HUES48 (cell line): ENCODE measurements around the gene ABHD18.
"Not testable (repeated sequence)": the region's sequence is repeated elsewhere in the genome, so short reads cannot be mapped to it uniquely, and the experiment has no call there.

Experiments
- H3K27ac ChIP-seq: one replicate; pipeline ENCODE4 v1.7.0; 2013; ENCODE audit warnings: low read depth, low read length, inconsistent platforms
- H3K27me3 ChIP-seq: 2 replicates; pipeline ENCODE4 v1.6.1; 2013; ENCODE audit warnings: mild to moderate bottlenecking, low read length; ENCODE audit not compliant: control insufficient read depth, insufficient read depth
- H3K36me3 ChIP-seq: 2 replicates; pipeline ENCODE4 v1.6.1; 2013; ENCODE audit warnings: low read length; ENCODE audit not compliant: control insufficient read depth, insufficient read depth
- H3K4me1 ChIP-seq: 2 replicates; pipeline ENCODE4 v1.6.1; 2013; ENCODE audit warnings: mild to moderate bottlenecking, low read length; ENCODE audit not compliant: control insufficient read depth, insufficient read depth
- H3K4me3 ChIP-seq: 2 replicates; pipeline ENCODE4 v1.5.1; 2013; ENCODE audit warnings: mild to moderate bottlenecking, low read depth, low read length
- H3K9ac ChIP-seq: 2 replicates; pipeline ENCODE4 v1.6.1; 2013; ENCODE audit warnings: mild to moderate bottlenecking, low read depth, low read length, moderate library complexity
- H3K9me3 ChIP-seq: 2 replicates; pipeline ENCODE4 v1.6.1; 2013; ENCODE audit warnings: low read length; ENCODE audit not compliant: control insufficient read depth, insufficient read depth

Gene ABHD18

DNA sequence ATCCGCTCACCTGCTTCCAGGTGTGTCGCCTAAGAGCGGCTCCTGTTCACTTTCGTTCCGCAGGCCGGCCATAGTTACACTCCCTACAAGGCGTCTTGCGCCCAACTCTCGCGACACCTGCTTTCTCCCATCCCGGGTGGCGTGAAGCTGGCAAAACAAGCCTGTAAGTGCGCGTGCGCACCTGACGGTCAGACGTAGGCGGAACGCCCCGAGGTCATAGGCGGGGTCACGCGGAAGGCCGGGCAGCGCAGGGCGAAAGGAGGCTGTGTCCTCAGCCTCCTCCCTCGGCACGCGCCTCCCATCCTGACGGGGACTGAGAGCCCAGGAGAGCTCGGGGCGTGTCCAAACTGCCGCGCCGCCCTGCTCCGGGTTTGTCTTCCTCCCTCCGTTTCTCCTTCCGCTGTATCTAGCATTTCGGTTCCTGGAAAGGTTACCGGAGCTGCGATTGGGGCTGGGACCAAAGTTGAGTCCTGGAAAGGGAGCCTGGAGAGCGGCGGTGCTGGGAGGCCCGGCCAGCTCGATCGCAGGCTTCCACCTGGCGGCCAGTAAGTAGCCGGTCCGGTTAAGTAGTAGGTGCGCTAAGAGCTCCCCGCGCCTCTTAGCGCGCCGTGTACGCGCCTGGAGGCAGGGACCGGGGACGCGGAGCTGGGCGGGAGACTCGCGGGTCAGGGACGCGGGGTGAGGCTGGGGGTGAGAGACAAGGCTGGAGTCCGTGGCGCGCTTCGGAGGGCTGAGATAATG is at the start of gene ABHD18, which contains the start of gene MFSD8:
ABHD18 (plus strand) TSS at position 345 of the 741 bp plus-strand sequence. CDS start 17,550 bp downstream, outside the sequence.
MFSD8 (minus strand) TSS at position 112 of the 741 bp plus-strand sequence; CDS start at position 72, 40 bp downstream.
- peak within 1 kb of the TSS; percentile 94 for H3K27ac ChIP-seq
- H3K36me3 ChIP-seq: peaks cover 13% of the 10 kb centered on the region
- H3K27me3 ChIP-seq: no peaks in the 10 kb centered on the region
- peak within 1 kb of the TSS; percentile 82 for H3K4me3 ChIP-seq
- peak within 1 kb of the TSS; percentile 82 for H3K9ac ChIP-seq
- no peaks in the 10 kb centered on the region for H3K4me1 ChIP-seq
- no peaks in the 10 kb centered on the region for H3K9me3 ChIP-seq

DNA sequence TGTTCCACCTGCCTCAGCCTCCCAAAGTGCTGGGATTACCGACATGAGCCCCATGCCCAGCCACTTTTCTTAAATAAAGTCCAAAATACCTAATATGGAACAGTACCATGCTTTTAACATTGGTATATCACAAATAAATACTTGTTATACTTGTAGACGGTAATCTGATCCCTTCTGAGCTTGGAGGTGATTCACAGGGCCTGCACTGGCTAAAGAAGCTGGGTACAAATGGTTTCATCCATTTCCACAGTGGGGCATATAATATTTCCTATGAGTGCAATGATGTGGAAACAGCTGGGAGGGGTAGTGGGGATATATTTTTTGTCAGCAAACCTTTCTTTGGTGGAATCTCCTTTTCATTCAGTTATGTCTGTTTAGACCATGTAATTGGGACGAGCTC is 48.7 kb upstream of the ABHD18 start:
- H3K9me3 ChIP-seq: no peaks in the 10 kb centered on the region
- no peak overlapping the region for H3K4me3 ChIP-seq
- H3K27me3 ChIP-seq: no peaks in the 10 kb centered on the region
- no peak overlapping the region for H3K27ac ChIP-seq
- no peak overlapping the region for H3K9ac ChIP-seq
- peaks cover 36% of the 10 kb centered on the region for H3K36me3 ChIP-seq
- H3K4me1 ChIP-seq: no peaks in the 10 kb centered on the region

DNA sequence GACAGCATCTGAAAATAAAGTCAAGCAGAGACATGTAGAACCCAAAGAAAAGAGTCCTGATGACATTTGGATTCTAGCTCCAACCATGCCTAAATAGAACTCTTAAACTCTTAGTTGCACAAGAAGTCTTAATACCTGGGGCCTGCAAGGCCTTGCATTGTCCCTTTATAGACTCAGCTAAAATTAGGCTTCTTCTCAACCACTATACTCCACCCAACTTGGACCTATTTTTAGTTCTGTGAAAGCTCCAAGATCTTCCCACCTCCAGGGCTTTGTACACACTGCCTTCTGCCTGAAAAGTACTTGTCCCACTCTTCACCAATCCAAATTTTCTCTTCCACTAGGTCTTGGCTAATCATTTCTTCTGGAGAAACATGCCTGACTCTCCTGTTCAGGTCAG is 48.1 kb upstream of the ABHD18 start:
- no peaks in the 10 kb centered on the region for H3K27me3 ChIP-seq
- H3K4me1 ChIP-seq: no peaks in the 10 kb centered on the region
- H3K4me3 ChIP-seq: no peak overlapping the region
- H3K9ac ChIP-seq: no peak overlapping the region
- H3K36me3 ChIP-seq: peaks cover 41% of the 10 kb centered on the region
- no peak overlapping the region for H3K27ac ChIP-seq
- H3K9me3 ChIP-seq: no peaks in the 10 kb centered on the region

DNA sequence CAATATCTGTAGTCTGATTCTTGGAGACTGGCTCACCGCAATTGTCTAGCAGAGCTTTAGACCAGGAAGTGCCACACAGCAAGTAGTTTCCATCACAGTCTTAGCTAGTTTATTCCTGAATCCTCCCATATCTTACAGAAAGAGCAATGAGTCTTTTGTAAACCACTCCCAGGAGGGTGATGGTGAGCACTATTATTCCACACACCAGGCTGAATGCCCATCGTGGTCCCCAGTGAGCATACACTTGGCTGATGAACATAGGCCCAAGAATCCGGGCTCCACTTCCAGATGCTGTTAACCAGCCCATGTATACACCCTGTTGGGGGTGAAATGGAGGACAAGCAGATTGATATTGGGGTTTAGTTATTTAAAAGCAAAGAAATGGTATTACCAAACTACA is 44.7 kb upstream of the ABHD18 start:
- H3K27me3 ChIP-seq: no peaks in the 10 kb centered on the region
- no peaks in the 10 kb centered on the region for H3K9me3 ChIP-seq
- no peak overlapping the region for H3K9ac ChIP-seq
- no peak overlapping the region for H3K27ac ChIP-seq
- no peak overlapping the region for H3K4me3 ChIP-seq
- H3K36me3 ChIP-seq: peaks cover 41% of the 10 kb centered on the region
- no peaks in the 10 kb centered on the region for H3K4me1 ChIP-seq

DNA sequence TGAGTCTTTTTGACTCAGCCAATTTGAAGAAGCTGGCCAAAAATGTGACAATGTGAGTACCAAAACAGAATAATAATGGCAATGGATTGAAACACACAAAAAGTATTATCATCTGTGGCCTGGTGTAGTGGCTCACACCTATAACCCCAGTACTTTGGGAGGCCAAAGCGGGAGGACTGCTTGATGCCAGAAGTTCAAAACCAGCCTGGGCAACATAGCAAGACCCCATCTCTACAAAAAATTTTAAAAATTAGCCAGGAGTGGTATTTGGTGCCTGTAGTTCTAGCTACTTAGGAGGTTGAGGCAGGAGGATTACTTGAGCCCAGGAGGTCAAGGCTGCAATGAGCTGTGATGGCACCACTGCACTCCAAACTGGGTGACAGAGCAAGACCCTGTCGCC is 43.0 kb upstream of the ABHD18 start:
- H3K36me3 ChIP-seq: peaks cover 50% of the 10 kb centered on the region

DNA sequence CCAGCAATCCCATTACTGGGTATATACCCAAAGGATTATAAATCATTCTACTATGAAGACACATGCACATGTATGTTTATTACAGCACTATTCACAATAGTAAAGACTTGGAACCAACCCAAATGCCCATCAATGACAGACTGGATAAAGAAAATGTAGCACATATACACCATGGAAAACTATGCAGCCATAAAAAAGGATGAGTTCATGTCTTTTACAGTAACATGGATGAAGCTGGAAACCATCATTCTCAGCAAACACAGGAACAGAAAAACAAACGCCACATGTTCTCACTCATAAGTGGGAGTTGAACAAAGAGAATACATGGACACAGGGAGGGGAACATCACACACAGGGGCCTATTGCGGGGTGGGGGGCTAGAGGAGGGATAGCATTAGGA is 39.5 kb upstream of the ABHD18 start:
- not testable (repeated sequence) for H3K27me3 ChIP-seq, H3K27ac ChIP-seq, H3K9ac ChIP-seq, H3K9me3 ChIP-seq, H3K4me3 ChIP-seq, H3K4me1 ChIP-seq
- H3K36me3 ChIP-seq: peaks cover 35% of the 10 kb centered on the region

More for the DNA sequence above, 43.0 kb upstream of the ABHD18 start:
- Histone ChIP-seq H3K4me3 (no peak overlapping the region), H3K9me3 (no peaks in the 10 kb centered on the region), H3K4me1 (no peaks in the 10 kb centered on the region), H3K27me3 (no peaks in the 10 kb centered on the region), H3K27ac (no peak overlapping the region), H3K9ac (no peak overlapping the region)

DNA sequence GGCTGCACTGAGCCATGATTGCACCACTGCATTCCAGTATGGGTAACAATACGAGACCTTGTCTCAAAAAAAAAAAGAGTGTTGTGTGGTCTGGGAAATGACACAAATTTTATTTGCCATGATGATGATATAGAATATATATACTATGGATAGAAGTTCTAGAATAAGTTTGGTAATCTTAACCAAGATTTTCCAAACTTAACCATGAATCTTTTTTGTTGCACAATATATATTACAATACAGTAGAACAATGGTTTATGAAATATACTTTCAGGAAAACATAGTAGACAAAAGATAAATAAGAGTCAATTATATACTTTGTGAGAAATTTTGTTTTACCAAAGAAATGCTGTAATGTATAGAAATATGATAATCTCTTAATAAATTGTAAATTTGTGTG is 35.0 kb upstream of the ABHD18 start:
- Histone ChIP-seq H3K4me3 (no peak overlapping the region), H3K9ac (no peak overlapping the region), H3K9me3 (no peaks in the 10 kb centered on the region), H3K4me1 (no peaks in the 10 kb centered on the region), H3K27ac (no peak overlapping the region), H3K36me3 (peaks cover 25% of the 10 kb centered on the region), H3K27me3 (no peaks in the 10 kb centered on the region)

DNA sequence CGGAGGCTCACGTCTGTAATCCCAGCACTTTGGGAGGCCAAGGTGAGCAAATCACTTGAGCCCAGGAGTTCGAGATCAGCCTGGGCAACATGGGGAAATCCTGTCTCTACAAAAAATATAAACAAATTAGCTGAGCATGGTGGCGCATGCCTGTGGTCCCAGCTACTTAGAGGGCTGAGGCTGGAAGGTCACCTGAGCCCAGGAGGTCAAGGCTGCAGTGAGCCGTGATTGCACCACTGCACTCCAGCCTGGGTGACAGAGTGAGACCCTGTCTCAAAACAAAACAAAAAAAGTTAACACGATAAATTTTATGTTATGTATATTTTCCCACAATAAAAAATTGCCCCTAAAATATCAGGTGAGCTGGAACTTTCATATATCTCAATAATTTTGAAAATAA is 33.4 kb upstream of the ABHD18 start:
- not testable (repeated sequence) for H3K27me3 ChIP-seq, H3K9me3 ChIP-seq, H3K4me3 ChIP-seq, H3K9ac ChIP-seq, H3K27ac ChIP-seq, H3K4me1 ChIP-seq
- peaks cover 16% of the 10 kb centered on the region for H3K36me3 ChIP-seq

DNA sequence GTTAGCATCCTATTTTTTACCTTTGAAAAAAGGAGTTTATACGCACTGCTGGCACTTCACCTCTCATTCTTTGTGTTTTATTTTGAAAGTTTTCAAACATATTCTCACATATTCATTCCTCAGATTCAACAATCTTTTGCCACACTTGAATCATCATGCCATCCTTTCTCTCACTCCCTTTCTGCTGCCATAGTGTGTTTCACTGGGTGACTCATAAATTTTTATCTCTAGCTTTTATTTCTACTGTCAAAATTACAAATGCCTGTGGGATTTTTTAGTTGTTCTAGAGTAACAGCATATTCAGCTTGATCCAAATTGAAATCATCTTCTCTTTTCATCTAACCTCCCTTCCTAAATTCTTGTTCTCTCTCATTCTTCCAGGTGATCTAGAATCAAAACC is 28.2 kb upstream of the ABHD18 start:
- no peaks in the 10 kb centered on the region for H3K27me3 ChIP-seq
- no peak overlapping the region for H3K27ac ChIP-seq
- H3K36me3 ChIP-seq: peaks cover 25% of the 10 kb centered on the region
- H3K9me3 ChIP-seq: no peaks in the 10 kb centered on the region
- H3K4me1 ChIP-seq: no peaks in the 10 kb centered on the region
- H3K4me3 ChIP-seq: no peak overlapping the region
- no peak overlapping the region for H3K9ac ChIP-seq

DNA sequence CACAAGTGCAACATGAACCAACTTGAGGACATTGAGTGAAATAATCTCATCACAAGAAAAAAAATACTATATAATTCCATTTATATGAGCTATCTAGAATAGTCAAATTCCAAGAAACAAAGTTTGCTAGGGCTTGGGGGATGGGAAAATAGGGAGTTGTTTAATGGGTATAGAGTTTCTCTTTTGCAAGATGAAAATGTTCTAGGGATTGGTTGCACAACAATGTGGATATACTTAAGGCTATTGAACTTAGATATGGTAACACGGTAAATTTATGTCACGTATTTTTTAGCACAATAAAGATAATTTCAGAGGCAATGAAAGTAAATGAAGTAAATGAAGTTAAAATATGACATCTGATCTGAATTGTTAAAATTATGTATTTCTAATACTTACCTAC is 8.1 kb upstream of the ABHD18 start:
- H3K4me1 ChIP-seq: no peaks in the 10 kb centered on the region
- no peak overlapping the region for H3K9ac ChIP-seq
- H3K27me3 ChIP-seq: no peaks in the 10 kb centered on the region
- H3K27ac ChIP-seq: no peak overlapping the region
- H3K4me3 ChIP-seq: no peak overlapping the region
- H3K36me3 ChIP-seq: peaks cover 20% of the 10 kb centered on the region
- H3K9me3 ChIP-seq: no peaks in the 10 kb centered on the region

DNA sequence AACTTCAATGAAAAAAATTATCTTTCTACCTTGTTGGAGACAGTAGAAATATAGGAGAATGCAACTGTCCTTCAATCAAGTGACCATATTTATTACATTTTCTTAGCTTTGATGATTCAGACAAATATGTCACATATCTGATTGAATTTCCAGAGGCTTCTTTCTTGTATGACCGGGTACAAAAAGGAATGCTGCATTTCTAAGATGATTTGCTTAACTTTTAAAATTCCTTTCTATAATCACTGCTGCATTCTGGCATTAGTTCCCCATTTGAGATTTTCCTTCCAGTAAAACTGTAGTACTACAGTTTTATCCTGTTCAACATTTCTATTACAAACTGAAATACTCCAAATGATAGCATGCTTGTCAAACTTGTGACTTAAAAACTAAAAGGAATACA is 5.4 kb upstream of the ABHD18 start:
- no peaks in the 10 kb centered on the region for H3K9me3 ChIP-seq
- no peak overlapping the region for H3K9ac ChIP-seq
- H3K27ac ChIP-seq: no peak overlapping the region
- peaks cover 23% of the 10 kb centered on the region for H3K36me3 ChIP-seq
- no peak overlapping the region for H3K4me3 ChIP-seq
- no peaks in the 10 kb centered on the region for H3K4me1 ChIP-seq
- H3K27me3 ChIP-seq: no peaks in the 10 kb centered on the region
